HCEC 1CT (cell line): ENCODE data around the gene CDC42EP5.
"Not testable (repeated sequence)": the region's sequence is repeated elsewhere in the genome, so short reads cannot be mapped to it uniquely, and the experiment has no call there.

Experiments
- DNase-seq: peaks from one replicate; pipeline ENCODE4 v3.0.0-alpha.2; 2017

The CDC42EP5 gene

GRCh38 chr19:54446349-54446748 lies 26.7 kb downstream of the CDC42EP5 start:
- DNase-seq: not testable (repeated sequence)

- no peak for DNase-seq
These were observed 28.4 kb downstream of the CDC42EP5 start for GRCh38 chr19:54444737-54445136.

GRCh38 chr19:54440641-54441040 lies 32.5 kb downstream of the CDC42EP5 start:
- DNase-seq: no peak

GRCh38 chr19:54439174-54439851 lies 33.8 kb downstream of the CDC42EP5 start:
- DNase-seq: no peak

- no peak for DNase-seq
These were observed 36.4 kb downstream of the CDC42EP5 start for GRCh38 chr19:54436628-54437252.

- DNase-seq: no peak
These were observed 37.0 kb downstream of the CDC42EP5 start for GRCh38 chr19:54436031-54436523.

GRCh38 chr19:54435551-54436016 lies 37.5 kb downstream of the CDC42EP5 start:
- no peak for DNase-seq

GRCh38 chr19:54434873-54435214 lies 38.3 kb downstream of the CDC42EP5 start:
- DNase-seq: no peak

- no peak for DNase-seq
These were observed 38.8 kb downstream of the CDC42EP5 start for GRCh38 chr19:54434112-54434872.

- no peak for DNase-seq
These were observed 39.4 kb downstream of the CDC42EP5 start for GRCh38 chr19:54433697-54434096.

GRCh38 chr19:54432144-54432738 lies 40.9 kb downstream of the CDC42EP5 start:
- DNase-seq: no peak

- no peak for DNase-seq
These were observed 41.7 kb downstream of the CDC42EP5 start for GRCh38 chr19:54431255-54431838.

- DNase-seq: no peak
These were observed 42.5 kb downstream of the CDC42EP5 start for GRCh38 chr19:54430306-54431254.

GRCh38 chr19:54429545-54430227 lies 43.4 kb downstream of the CDC42EP5 start:
- DNase-seq: no peak

- no peak for DNase-seq
These were observed 44.0 kb downstream of the CDC42EP5 start for GRCh38 chr19:54429176-54429495.

- DNase-seq: no peak
These were observed 44.5 kb downstream of the CDC42EP5 start for GRCh38 chr19:54428323-54429175.

- no peak for DNase-seq
These were observed 45.5 kb downstream of the CDC42EP5 start for GRCh38 chr19:54427586-54427985.

- DNase-seq: no peak
These were observed 46.7 kb downstream of the CDC42EP5 start for GRCh38 chr19:54426291-54426931.

- no peak for DNase-seq
These were observed 47.7 kb downstream of the CDC42EP5 start for GRCh38 chr19:54425382-54425723.
